GM04503 (cell line): ENCODE measurements around the gene AOX1.
"Not testable (repeated sequence)": the region's sequence is repeated elsewhere in the genome, so short reads cannot be mapped to it uniquely, and the experiment has no call there.

Experiments
- DNase-seq: peaks from one replicate; pipeline ENCODE4 v3.0.0-alpha.2; 2012; ENCODE audit warnings: low read depth

The AOX1 gene

DNA sequence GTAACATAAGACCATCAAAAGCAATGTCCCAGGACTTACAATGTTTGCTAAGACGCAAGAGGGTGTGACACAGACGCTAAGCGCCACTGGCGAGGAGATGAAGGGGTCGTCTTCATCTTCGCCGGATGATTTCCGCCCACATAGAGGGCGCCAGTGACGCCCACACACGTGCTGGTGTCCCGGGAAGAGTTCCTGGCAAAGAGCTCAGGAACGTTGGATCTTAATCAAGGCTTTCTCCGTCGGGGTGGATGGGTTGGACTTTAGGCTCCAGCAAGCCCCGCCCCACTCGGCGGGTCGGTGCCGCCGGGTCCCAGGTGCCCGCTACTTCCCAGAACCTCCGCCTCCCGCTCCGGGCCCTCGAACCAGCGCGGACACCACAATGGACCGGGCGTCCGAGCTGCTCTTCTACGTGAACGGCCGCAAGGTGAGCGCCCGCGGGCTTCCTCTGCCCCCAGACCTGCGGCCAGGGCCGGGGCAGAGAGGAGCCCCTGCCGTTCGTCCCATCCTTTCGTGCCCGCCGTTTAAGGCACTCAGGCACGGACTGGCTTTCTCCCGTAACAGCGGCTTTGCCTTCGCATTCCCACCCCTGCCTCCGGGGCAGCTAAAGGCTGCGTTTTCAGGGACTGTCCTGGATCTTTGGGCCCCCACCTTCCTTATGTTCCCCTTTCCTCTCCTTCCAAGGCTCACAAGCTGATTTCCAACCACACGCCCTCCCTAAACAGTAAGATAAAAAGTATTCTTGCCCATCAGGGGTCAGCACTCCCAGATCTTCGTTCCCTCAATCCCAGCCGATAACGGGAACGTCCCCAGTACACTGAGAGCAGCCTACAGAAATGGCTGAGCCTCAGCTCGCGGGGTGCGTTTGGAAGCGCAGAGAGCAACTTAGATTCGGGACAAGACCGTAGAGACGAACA is at the start of gene AOX1:
Gene AOX1 (plus strand): TSS at position 285 of the 914 bp plus-strand sequence. CDS start 95 bp downstream, at position 380.
- DNase-seq: no peak

- no peak for DNase-seq
Measured at GRCh38 chr2:200538139-200538538, 47.7 kb upstream of the AOX1 start.

GRCh38 chr2:200540793-200541192 is 45.0 kb upstream of the AOX1 start:
- DNase-seq: no peak

GRCh38 chr2:200566596-200566995 is 19.2 kb upstream of the AOX1 start:
- not testable (repeated sequence) for DNase-seq

GRCh38 chr2:200567932-200568331 is 17.9 kb upstream of the AOX1 start:
- no peak for DNase-seq

DNA sequence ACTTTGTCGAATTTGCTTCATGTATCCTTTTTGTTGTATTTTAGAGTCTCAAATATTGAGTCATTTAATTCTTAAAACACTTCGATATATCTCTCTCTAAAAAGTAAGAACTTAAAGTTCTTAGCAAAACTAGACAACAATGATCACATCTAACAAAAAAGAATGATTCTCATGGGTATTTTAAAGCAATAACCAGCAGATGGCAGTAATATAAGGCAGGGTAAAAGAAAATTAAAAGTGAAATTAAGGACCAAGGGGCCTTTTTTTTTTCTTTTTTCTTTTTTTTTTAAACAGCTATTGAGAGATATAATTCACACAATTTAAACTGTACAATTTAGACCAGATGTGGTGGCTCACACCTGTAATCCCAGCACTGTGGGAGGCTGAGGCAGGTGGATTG is 9.9 kb upstream of the AOX1 start:
- no peak for DNase-seq

- DNase-seq: no peak
Measured at GRCh38 chr2:200577027-200577426, 8.8 kb upstream of the AOX1 start.

DNA sequence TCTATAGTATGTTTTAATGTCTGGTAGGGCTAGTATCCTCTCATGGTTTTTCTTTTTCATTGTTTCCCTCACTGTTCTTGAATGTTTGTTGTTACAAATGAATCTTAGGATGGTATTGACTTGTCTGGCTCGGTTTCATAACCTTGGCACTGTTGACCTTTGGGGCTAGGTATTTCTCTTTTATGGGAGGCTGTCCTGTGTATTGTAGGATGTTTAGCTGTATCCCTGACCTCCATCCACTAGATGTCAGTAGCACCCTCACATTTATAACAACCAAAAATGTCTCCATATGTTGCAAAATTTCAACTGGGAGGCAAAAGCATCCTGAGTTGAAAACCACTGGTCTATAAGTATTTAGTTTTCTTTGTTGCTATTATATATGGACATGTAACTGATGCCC is 7.0 kb upstream of the AOX1 start:
- DNase-seq: no peak

DNA sequence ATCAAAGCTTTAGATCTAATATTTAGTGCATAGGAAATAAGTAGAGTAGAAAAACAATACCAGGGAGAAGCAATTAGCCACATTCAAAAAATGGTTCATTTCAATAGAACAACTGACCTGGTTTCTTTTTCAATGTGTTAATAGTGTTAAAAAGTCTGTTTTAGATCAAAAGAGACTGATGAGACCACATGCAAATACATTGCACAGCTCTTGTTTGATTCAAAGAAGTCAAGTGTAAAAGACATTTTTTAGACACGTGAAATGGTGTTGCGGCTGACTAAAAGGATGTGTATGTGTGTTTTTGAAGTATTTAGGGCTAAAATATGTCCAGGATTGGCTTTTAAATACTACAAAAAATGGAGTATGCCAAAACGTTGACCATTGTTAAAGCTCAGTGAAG is 1.2 kb upstream of the AOX1 start:
- DNase-seq: no peak

DNA sequence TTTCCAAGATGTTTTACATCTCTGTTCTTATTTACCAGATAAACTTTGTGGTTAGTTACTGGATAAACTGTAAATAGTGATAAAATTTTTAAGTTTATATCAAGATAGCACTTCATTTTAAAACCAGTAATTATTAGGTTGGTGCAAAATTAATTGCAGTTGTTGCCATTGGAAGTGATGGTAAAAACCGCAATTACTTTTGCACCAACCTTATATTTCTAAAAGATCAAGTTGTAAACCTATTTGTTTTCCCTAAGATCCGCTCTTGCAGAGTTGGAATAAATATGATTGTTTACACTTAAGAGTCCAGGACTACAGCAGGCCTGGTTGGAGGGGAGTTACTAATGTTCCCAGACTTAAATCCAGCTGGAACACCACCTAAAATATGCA is 479 bp upstream of the AOX1 start:
- DNase-seq: no peak

GRCh38 chr2:200586644-200586975 is 796 bp downstream of the AOX1 start:
- DNase-seq: no peak

DNA sequence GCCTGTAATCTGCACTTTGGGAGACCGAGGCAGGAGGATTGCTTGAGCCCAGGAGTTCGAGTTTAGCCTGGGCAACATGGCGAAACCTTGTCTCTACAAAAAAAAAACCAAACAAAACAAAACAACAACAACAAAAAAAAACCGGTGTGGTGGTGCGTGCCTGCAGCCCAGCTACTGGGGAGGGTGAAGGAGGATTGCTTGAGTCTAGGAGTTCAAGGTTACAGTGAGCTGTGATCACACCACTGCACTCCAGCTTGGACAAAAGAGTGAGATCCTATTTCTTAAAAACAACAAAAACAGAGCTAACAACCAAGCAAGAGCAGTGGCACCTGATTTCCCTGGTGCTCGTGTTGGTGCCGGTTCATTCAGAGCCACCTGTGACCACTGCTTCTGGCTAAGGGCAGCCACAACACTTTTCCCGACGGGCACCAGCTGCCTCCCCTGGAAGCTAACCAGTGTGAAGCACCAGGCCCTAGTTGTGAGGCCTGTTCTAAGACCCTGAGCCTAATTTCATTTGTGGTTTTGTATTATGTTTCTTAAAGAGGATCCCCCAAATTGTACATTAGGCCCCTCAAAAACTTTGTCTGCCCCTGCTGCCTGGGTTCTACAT is 1.3 kb downstream of the AOX1 start:
- no peak for DNase-seq

DNA sequence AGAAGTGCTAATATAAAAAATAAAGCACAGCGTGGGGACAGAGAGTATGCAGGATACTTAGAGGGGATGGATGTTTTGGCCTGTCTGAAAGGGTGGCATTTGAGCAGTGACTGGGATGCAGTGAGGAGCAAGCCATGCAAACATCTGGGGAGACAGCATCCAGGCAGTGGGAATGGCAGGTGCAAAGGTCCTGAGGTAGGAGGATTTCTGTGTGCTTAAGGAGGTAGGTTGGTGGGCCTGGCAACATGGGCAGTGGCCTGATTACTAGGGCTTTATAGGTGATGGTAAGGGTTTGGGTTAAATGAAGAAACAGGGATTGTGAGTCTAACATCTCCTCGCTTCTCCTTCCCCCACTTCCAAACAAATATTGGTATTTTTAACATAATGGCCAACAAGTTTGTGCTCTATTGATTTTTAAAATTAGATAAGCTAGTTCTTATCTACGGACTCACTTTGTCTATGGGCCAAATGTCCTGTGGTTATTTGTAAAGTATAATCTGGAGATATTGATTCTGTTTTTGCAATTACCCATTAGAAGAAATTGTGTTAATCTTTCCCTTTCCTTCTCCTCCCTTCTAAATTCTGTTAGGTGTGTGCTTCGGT is 2.4 kb downstream of the AOX1 start:
- no peak for DNase-seq

DNA sequence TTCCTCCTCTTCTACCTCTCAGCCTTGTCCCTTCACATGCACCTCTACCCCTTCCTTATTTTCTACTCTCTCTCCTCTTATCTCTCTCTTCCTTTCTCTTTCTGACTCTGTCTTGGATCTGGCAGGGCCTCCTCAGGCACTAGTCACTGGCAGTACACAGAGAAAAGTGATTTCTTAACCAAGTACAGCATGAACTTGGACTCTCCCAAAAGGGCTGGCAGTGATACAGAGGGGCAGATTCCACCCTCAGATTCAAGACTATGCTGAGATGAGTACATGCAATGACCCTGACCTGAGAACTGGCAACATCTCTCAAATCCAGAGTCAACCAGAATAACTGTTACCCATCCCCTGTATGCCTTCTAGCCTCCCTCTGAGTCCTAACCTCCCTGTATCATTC is 4.3 kb downstream of the AOX1 start:
- DNase-seq: no peak

DNA sequence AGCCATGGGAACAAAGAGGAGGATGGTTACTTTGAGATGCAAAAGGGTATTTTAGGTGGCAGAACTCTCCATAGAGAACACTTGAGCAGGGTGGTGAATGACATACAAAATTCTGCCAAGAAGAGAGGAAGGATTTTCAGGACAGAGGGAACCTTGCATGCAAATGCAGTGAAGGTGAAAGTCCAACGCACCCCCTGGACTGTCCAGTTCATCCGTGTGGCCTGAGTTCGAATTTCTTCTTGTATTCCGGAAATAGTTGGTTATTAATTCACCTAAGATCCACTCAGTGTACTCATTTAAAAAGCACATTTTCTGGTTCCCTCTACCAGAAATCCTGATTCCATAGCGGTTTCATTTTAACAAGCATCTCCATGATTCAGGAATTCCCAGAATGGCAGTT is 5.5 kb downstream of the AOX1 start:
- DNase-seq: no peak

- DNase-seq: no peak
Measured at GRCh38 chr2:200592406-200593075, 6.7 kb downstream of the AOX1 start.

DNA sequence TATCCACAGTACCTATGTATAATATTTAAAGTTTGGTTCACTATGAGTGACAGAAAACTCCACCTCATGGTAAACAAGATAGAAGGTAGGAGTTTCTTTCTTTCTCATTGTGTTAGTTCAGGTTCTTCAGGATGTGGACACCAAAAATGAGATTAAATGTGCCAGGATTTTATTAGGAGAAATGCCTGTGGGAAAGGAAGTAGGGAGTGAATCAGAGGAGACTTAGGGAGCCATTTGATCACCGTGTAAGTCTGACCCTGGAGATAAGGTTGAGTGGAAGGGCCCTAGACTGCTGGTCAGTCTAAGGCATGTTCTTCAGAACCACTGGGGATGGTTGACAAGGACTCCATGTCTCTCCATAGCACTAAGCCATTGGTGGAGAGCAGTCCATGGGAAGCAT is 8.1 kb downstream of the AOX1 start:
- DNase-seq: no peak

DNA sequence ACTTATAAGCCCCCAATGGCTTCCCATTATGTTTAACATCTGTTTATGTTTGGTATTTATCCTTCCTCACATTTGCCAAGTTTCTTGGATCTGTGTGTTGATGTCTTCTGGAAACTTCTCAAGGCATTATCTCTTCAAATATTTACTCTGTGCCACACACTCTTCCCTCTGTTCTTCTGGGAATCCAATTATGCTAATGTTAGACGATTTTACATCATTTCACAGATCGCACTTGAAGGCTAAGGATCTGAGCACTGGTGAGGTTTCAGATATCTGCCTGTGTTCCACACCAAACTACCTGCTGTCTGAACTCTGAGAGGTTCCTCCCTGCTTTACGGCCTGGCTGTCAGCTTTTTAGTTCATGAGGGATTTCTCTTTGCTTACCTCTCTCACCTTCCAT is 10.1 kb downstream of the AOX1 start:
- no peak for DNase-seq

DNA sequence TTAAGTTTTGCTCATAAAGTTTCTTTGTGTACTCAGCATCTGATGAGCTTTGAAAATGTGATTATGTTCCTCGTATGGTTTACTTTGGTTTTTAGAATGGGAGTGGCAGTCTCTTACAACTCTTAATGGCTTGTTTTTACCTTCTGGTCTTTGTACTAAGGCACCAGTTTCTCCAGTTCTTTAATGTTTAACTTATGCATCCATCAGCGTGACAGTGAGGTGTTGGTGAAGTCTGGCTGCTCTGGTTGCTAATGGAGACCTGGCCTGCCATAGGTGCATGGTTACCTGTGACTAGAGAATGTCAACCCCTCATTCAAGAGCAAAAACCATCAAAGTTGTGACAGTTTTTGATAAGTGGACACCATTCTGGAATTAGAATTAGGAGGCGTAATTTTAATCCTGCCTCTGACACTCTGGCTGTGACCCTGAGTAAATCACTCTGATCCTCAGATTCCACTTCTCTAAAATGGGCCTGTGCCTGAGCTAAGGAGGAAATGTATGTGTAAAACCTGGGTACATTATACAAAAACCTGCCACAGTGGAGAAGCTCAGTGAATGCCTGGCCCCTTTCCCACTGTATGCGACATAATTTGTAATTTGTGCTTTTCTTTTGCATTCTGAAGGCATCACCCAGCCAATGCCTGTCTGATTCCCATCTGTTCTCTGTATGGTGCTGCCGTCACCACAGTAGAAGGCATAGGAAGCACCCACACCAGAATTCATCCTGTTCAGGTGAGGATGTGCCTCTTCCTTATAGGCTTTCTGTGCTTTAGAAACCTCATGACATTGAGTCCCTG is 11.2 kb downstream of the AOX1 start:
- no peak for DNase-seq

- no peak for DNase-seq
Measured at GRCh38 chr2:200599206-200599605, 13.4 kb downstream of the AOX1 start.

DNA sequence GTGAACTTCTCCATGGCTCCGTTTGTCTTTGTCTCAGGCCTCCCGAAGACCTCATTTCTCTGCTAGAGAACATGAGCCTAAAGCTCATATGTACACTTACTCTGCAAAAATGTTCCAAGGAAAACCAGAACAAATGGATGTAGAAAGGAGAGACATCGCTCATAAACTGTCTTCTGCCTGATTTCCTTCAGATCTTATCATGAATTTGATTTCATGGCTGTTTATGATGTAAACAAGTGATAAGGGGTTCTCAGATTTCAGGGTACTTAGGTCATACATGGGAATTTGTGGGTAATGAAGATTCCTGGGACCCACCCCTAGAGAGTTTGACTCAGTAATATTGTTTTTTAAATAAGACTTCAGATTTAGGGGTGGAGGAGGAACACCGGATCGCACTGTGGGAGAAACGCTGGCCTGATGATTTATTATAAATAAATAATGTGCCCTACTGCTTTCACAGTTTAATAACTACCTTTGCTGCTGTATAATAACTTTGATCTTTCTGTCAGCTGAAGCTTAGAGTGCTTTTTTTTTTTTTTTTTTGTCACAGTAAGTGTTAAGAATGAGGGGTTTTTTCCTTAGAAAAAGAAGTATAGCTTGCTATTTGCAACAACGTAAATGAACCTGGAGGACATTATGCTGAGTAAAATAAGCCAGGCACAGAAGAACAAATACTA is 14.9 kb downstream of the AOX1 start:
- no peak for DNase-seq
